SK-N-SH (cell line): ENCODE data around the gene ZC3H10. TPM values are rescaled to one million over a fixed set of nuclear protein-coding genes. Genes with fewer than 3 reads are reported as not detected.

Source experiments
- CTCF ChIA-PET: fragments of 300-600, 350-600 bp; formaldehyde crosslinking; extraction: SDS; loops from one replicate; lab custom pipeline; 2021; lab: Yijun Ruan, JAX
- POLR2A ChIA-PET: fragments of 350-600 bp; sonication (Branson Sonifier 250); formaldehyde crosslinking; extraction: SDS; loops from one replicate; lab custom pipeline; 2020; ENCODE audit warnings: antibody characterized with exemption, inconsistent platforms; lab: Yijun Ruan, JAX
- DNase-seq: peaks from one replicate; pipeline ENCODE4 v3.0.0; 2012
- H2AFZ ChIP-seq: fragments of 200-600 bp; sonication (generic); 2 replicates; pipeline ENCODE4 v1.8.1; 2016; ENCODE audit warnings: antibody characterized with exemption, mild to moderate bottlenecking, low read depth
- H3F3A ChIP-seq: fragments of 200-600 bp; sonication (generic); replicated peaks from 2 replicates; pipeline ENCODE3; 2016; ENCODE audit warnings: antibody characterized with exemption, mild to moderate bottlenecking; ENCODE audit not compliant: insufficient read depth
- H3K27ac ChIP-seq, 2 experiments: fragments of 200-500 bp in 1 of 2; fragments of 200-600 bp in 1 of 2; sonication (Bioruptor generic) in 1 of 2; sonication (generic), shearing (Covaris generic) in 1 of 2; 2 replicates each; pipeline versions ENCODE4 v1.5.1 to v1.6.1; 2014 to 2016; ENCODE audit warnings: low read depth in 2 of 2, inconsistent platforms in 1 of 2, low read length in 1 of 2, mild to moderate bottlenecking in 1 of 2, mixed read lengths in 1 of 2
- H3K27me3 ChIP-seq: fragments of 200-600 bp; sonication (generic), shearing (Covaris generic); 2 replicates; pipeline ENCODE4 v1.6.1; 2016; ENCODE audit warnings: mixed run types; ENCODE audit not compliant: insufficient read depth
- H3K36me3 ChIP-seq, 2 experiments: fragments of 200-500 bp in 1 of 2; fragments of 200-600 bp in 1 of 2; sonication (Bioruptor generic) in 1 of 2; sonication (generic) in 1 of 2; replicated peaks in 1 of 2; 2 replicates each; pipeline versions ENCODE3 to v1.5.1; 2014 to 2016; ENCODE audit warnings: low read length in 1 of 2, mild to moderate bottlenecking in 1 of 2; ENCODE audit not compliant: insufficient read depth in 2 of 2, control insufficient read depth in 1 of 2
- H3K4me1 ChIP-seq, 2 experiments: fragments of 200-500 bp in 1 of 2; fragments of 200-600 bp in 1 of 2; sonication (Bioruptor generic) in 1 of 2; sonication (generic), shearing (Covaris generic) in 1 of 2; 2 replicates each; pipeline versions ENCODE4 v1.5.1 to v1.6.1; 2014 to 2016; ENCODE audit warnings: low read depth in 1 of 2, low read length in 1 of 2, mixed run types in 1 of 2; ENCODE audit not compliant: insufficient read depth in 2 of 2, control insufficient read depth in 1 of 2
- H3K4me2 ChIP-seq: fragments of 200-600 bp; sonication (generic), shearing (Covaris generic); 2 replicates; pipeline ENCODE4 v1.6.1; 2017; ENCODE audit warnings: mixed run types
- H3K4me3 ChIP-seq, 2 experiments: fragments of 200-500 bp in 1 of 2; fragments of 200-600 bp in 1 of 2; sonication (Bioruptor generic) in 1 of 2; sonication (generic), shearing (Covaris generic) in 1 of 2; 2 replicates each; pipeline versions ENCODE4 v1.5.1 to v1.8.1; 2014 to 2016; ENCODE audit warnings: low read depth in 2 of 2, inconsistent platforms in 1 of 2, low read length in 1 of 2, mild to moderate bottlenecking in 1 of 2, mixed read lengths in 1 of 2, moderate library complexity in 1 of 2
- H3K79me2 ChIP-seq: fragments of 200-600 bp; sonication (generic); 2 replicates; pipeline ENCODE4 v1.8.1; 2017; ENCODE audit warnings: mild to moderate bottlenecking; ENCODE audit not compliant: insufficient read depth
- H3K9ac ChIP-seq: fragments of 200-600 bp; sonication (generic); 2 replicates; pipeline ENCODE4 v1.6.1; 2017; ENCODE audit warnings: mixed run types
- H3K9me2 ChIP-seq: fragments of 200-600 bp; sonication (generic); 2 replicates; pipeline ENCODE4 v1.6.1; 2017; ENCODE audit warnings: mixed run types
- H3K9me3 ChIP-seq: fragments of 200-600 bp; sonication (generic); 2 replicates; pipeline ENCODE4 v1.6.1; 2017; ENCODE audit warnings: mixed run types, mild to moderate bottlenecking, moderate library complexity
- H4K20me1 ChIP-seq: fragments of 200-600 bp; sonication (generic); 2 replicates; pipeline ENCODE4 v1.6.1; 2017; ENCODE audit warnings: mild to moderate bottlenecking, mixed run types; ENCODE audit not compliant: insufficient read depth
- CHD2 ChIP-seq: fragments of 150-350 bp; IDR thresholded peaks from 2 replicates; pipeline ENCODE4 v1.6.1; 2018; ENCODE audit warnings: low read length; ENCODE audit not compliant: partially characterized antibody
- CTCF ChIP-seq: fragments of 200-600 bp; sonication (generic); IDR thresholded peaks from 2 replicates; pipeline ENCODE4 v1.6.1; 2017; ENCODE audit warnings: antibody characterized with exemption, mild to moderate bottlenecking, moderate library complexity
- ELF1 ChIP-seq: IDR thresholded peaks from 2 replicates; pipeline ENCODE4 v1.4.0; 2012
- EZH2phosphoT487 ChIP-seq: fragments of 200-600 bp; sonication (generic); IDR thresholded peaks from 2 replicates; pipeline ENCODE4 v1.6.1; 2017; ENCODE audit warnings: low read depth, mixed run types, mild to moderate bottlenecking, antibody characterized with exemption, moderate library complexity, borderline replicate concordance
- FOSL2 ChIP-seq: IDR thresholded peaks from 2 replicates; pipeline ENCODE4 v1.4.0; 2012; ENCODE audit warnings: low read depth, mild to moderate bottlenecking, moderate library complexity, borderline replicate concordance
- GATA2 ChIP-seq: sonication (generic); formaldehyde crosslinking; IDR thresholded peaks from 2 replicates; pipeline ENCODE4 v1.5.0; 2020; ENCODE audit warnings: mild to moderate bottlenecking, missing genetic modification reagents
- IRF3 ChIP-seq: fragments of 150-350 bp; IDR thresholded peaks from 2 replicates; pipeline ENCODE4 v1.6.1; 2016; ENCODE audit warnings: mild to moderate bottlenecking, low read depth, low read length
- JUND ChIP-seq: IDR thresholded peaks from 2 replicates; pipeline ENCODE4 v1.4.0; 2012
- NFIC ChIP-seq: IDR thresholded peaks from 2 replicates; pipeline ENCODE4 v1.4.0; 2012; ENCODE audit warnings: borderline replicate concordance
- RCOR1 ChIP-seq: fragments of 150-350 bp; IDR thresholded peaks from 2 replicates; pipeline ENCODE4 v1.6.1; 2017; ENCODE audit warnings: antibody characterized with exemption, low read length
- REST ChIP-seq: IDR thresholded peaks from 2 replicates; pipeline ENCODE4 v1.6.1; 2012; ENCODE audit warnings: mild to moderate bottlenecking, low read depth, low read length, moderate library complexity
- RFX5 ChIP-seq: IDR thresholded peaks from 2 replicates; pipeline ENCODE4 v1.6.1; 2012; ENCODE audit warnings: mild to moderate bottlenecking, improper control_type of control experiment, low read length
- SIN3A ChIP-seq: IDR thresholded peaks from 2 replicates; pipeline ENCODE4 v1.6.1; 2012; ENCODE audit warnings: low read depth, mild to moderate bottlenecking, low read length, moderate library complexity, borderline replicate concordance
- SMC3 ChIP-seq: IDR thresholded peaks from 2 replicates; pipeline ENCODE4 v1.6.1; 2012; ENCODE audit warnings: low read depth, low read length, improper control_type of control experiment
- TAF1 ChIP-seq: IDR thresholded peaks from 2 replicates; pipeline ENCODE4 v1.6.1; 2012; ENCODE audit warnings: low read depth, mild to moderate bottlenecking, low read length, moderate library complexity, borderline replicate concordance
- TEAD4 ChIP-seq: IDR thresholded peaks from 2 replicates; pipeline ENCODE4 v1.4.0; 2012; ENCODE audit warnings: mild to moderate bottlenecking, borderline replicate concordance; ENCODE audit not compliant: insufficient read depth
- WGBS: methylation state at CpG from one replicate; pipeline ENCODE4 v1.1.6; 2017; ENCODE audit warnings: low lambda C conversion rate; 5-methylcytosine and 5-hydroxymethylcytosine counted together
- polyA plus RNA-seq, 3 experiments: library from polyadenylated mRNA; depleted of rRNA; stranded (reverse); fragments of >200 nt; gene quantifications; 2 replicates each; pipeline ENCODE4 v1.2.3, GENCODE V29; 2012
- TF ChIP-seq, protein P1 (sequence below): fragments of 150-350 bp; IDR thresholded peaks from 2 replicates; pipeline ENCODE4 v1.6.1; 2017; ENCODE audit warnings: antibody characterized with exemption, low read length, low read depth, borderline replicate concordance
- TF ChIP-seq, protein P2 (sequence below): IDR thresholded peaks from 2 replicates; pipeline ENCODE4 v1.4.0; 2012; ENCODE audit warnings: low read depth, borderline replicate concordance

The ZC3H10 gene
- polyA plus RNA-seq, 1 of the 3 experiments (the other 2 are of a cell fraction) = 2.0 TPM

GRCh38 chr12:56164345-56164729 is 46.3 kb downstream of the ZC3H10 start:
- H3K9me3 ChIP-seq = no peaks in the 10 kb centered on the region
- peaks cover 58 to 63% of the 10 kb centered on the region in 2 experiments for H3K36me3 ChIP-seq
- no peak overlapping the region for H3K27ac ChIP-seq
- TF ChIP-seq CTCF (no peak), NFIC (no peak), TAF1 (no peak), GATA2 (CRISPR knock-in tag) (no peak), SIN3A (no peak), SMC3 (no peak), REST (no peak), CHD2 (no peak), EZH2phosphoT487 (no peak), RCOR1 (no peak), RFX5 (no peak), FOSL2 (no peak), IRF3 (no peak), JUND (no peak; the same call in 1 of the 2 replicates), TEAD4 (no peak), ELF1 (no peak)
- TF ChIP-seq, protein P1, sequence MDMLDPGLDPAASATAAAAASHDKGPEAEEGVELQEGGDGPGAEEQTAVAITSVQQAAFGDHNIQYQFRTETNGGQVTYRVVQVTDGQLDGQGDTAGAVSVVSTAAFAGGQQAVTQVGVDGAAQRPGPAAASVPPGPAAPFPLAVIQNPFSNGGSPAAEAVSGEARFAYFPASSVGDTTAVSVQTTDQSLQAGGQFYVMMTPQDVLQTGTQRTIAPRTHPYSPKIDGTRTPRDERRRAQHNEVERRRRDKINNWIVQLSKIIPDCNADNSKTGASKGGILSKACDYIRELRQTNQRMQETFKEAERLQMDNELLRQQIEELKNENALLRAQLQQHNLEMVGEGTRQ = no peak
- TF ChIP-seq, protein P2, sequence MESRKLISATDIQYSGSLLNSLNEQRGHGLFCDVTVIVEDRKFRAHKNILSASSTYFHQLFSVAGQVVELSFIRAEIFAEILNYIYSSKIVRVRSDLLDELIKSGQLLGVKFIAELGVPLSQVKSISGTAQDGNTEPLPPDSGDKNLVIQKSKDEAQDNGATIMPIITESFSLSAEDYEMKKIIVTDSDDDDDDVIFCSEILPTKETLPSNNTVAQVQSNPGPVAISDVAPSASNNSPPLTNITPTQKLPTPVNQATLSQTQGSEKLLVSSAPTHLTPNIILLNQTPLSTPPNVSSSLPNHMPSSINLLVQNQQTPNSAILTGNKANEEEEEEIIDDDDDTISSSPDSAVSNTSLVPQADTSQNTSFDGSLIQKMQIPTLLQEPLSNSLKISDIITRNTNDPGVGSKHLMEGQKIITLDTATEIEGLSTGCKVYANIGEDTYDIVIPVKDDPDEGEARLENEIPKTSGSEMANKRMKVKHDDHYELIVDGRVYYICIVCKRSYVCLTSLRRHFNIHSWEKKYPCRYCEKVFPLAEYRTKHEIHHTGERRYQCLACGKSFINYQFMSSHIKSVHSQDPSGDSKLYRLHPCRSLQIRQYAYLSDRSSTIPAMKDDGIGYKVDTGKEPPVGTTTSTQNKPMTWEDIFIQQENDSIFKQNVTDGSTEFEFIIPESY = no peak
- TF ChIP-seq, all 33 proteins: peak for 0
- Histone ChIP-seq H4K20me1 (peaks cover 40% of the 10 kb centered on the region), H3K4me2 (no peak overlapping the region), H3K4me3 (no peak overlapping the region), H3F3A (peaks cover 70% of the 10 kb centered on the region), H3K4me1 (peaks cover 18 to 22% of the 10 kb centered on the region in 2 experiments; a peak in 3 of 4 replicates), H3K9me2 (no peaks in the 10 kb centered on the region), H3K27me3 (no peaks in the 10 kb centered on the region), H3K9ac (no peak overlapping the region), H3K79me2 (peaks cover 28% of the 10 kb centered on the region), H2AFZ (no peak overlapping the region)
- ChIA-PET POLR2A (no interaction called here), CTCF (interaction anchor here (1.8 to 7.8 kb wide), 2 partner anchors 24 to 46 kb away, joined by 6 to 60 read pairs; partner anchors contain the start of genes SMARCC2 and ZC3H10)
- 96% methylated on average over 17 of the region's 17 CpGs for WGBS
- no peak for DNase-seq
